CD4-positive, alpha-beta memory T cell (primary cell): ENCODE results near the gene CCDC167. TPM values are rescaled to one million over a fixed set of nuclear protein-coding genes. Genes with fewer than 3 reads are reported as not detected.

Source experiments
- CTCF ChIA-PET: fragments of 350-600 bp; sonication (Branson Sonifier 250); formaldehyde crosslinking; loops from one replicate; lab custom pipeline; 2021; ENCODE audit warnings: inconsistent platforms; ENCODE audit not compliant: partially characterized antibody; lab: Charles Lee
- POLR2A ChIA-PET: fragments of 350-600 bp; sonication (Branson Sonifier 250); formaldehyde crosslinking; loops from one replicate; lab custom pipeline; 2021; ENCODE audit not compliant: partially characterized antibody; lab: Charles Lee
- DNase-seq, 5 donors: peaks; one replicate each; pipeline versions ENCODE4 v3.0.0 to v3.0.0-alpha.2; 2020 to 2022; ENCODE audit warnings: mixed read lengths in 1 of 5
- H3K27ac ChIP-seq: one replicate; pipeline ENCODE4 v1.7.0; 2013; ENCODE audit warnings: low read depth, low read length
- H3K27me3 ChIP-seq: 2 replicates; pipeline ENCODE4 v1.7.0; 2013; ENCODE audit warnings: mild to moderate bottlenecking, low read length, moderate library complexity; ENCODE audit not compliant: insufficient read depth
- H3K36me3 ChIP-seq: 2 replicates; pipeline ENCODE4 v1.7.0; 2013; ENCODE audit warnings: mild to moderate bottlenecking, low read length, moderate library complexity; ENCODE audit not compliant: insufficient read depth
- H3K4me1 ChIP-seq: 2 replicates; pipeline ENCODE4 v1.7.0; 2013; ENCODE audit warnings: mild to moderate bottlenecking, low read length, moderate library complexity; ENCODE audit not compliant: insufficient read depth
- H3K4me3 ChIP-seq, 2 donors: one replicate each; pipeline ENCODE4 v1.7.0; 2013; ENCODE audit warnings: low read length in 2 of 2, mild to moderate bottlenecking in 1 of 2
- H3K9me3 ChIP-seq, 2 donors: one replicate each; pipeline ENCODE4 v1.7.0; 2013; ENCODE audit warnings: low read length in 2 of 2, control low read depth in 1 of 2; ENCODE audit not compliant: control insufficient read depth in 1 of 2
- H3K27ac Mint-ChIP-seq, 7 donors: one replicate each; pipeline ENCODE4 v1.8.0; 2020 to 2021; ENCODE audit warnings: mixed read lengths in 7 of 7, mild to moderate bottlenecking in 6 of 7, inconsistent platforms in 3 of 7, moderate library complexity in 3 of 7
- H3K27me3 Mint-ChIP-seq, 2 donors: one replicate each; pipeline ENCODE4 v1.8.0; 2020 to 2021; ENCODE audit warnings: mixed read lengths in 2 of 2
- H3K36me3 Mint-ChIP-seq, 2 donors: one replicate each; pipeline ENCODE4 v1.8.0; 2020 to 2021; ENCODE audit warnings: mixed read lengths in 2 of 2, inconsistent platforms in 1 of 2, mild to moderate bottlenecking in 1 of 2
- H3K4me1 Mint-ChIP-seq, 4 donors: one replicate each; pipeline ENCODE4 v1.8.0; 2020 to 2021; ENCODE audit warnings: mixed read lengths in 4 of 4, mild to moderate bottlenecking in 1 of 4
- H3K4me3 Mint-ChIP-seq, 8 donors: one replicate each; pipeline ENCODE4 v1.8.0; 2020 to 2021; ENCODE audit warnings: mixed read lengths in 8 of 8, mild to moderate bottlenecking in 7 of 8, moderate library complexity in 6 of 8, inconsistent platforms in 3 of 8
- H3K9me3 Mint-ChIP-seq, 8 donors: one replicate each; pipeline ENCODE4 v1.8.0; 2020 to 2021; ENCODE audit warnings: mixed read lengths in 8 of 8, mild to moderate bottlenecking in 5 of 8, inconsistent platforms in 3 of 8, moderate library complexity in 1 of 8
- intact Hi-C: fragments of 100-400 bp; cut with micrococcal nuclease; formaldehyde crosslinking; loops from one replicate; pipeline ENCODE4 v1.15.1; 2023
- polyA plus RNA-seq, 2 donors: library from polyadenylated mRNA; unstranded; fragments of 300-500 nt; fragmentation: Illumina TruSeq; gene quantifications; one replicate each; pipeline ENCODE4 v1.2.3, GENCODE V29; 2021
- total RNA-seq, 2 experiments: library from RNA; stranded (reverse); gene quantifications; one replicate each; pipeline ENCODE4 v1.2.3, GENCODE V29; 2021

The CCDC167 gene
- total and polyA plus RNA-seq, 4 experiments from 2014 or later: 25.1 to 226 (median 89.2) TPM

GRCh38 chr6:37518116-37518515 lies 18.4 kb upstream of the CCDC167 start:
- ChIA-PET CTCF (interaction anchor here (0.8 to 4.5 kb wide), 12 partner anchors 10 to 49 kb away, joined by 3 to 77 read pairs (median 8); partner anchors contain the start of gene CCDC167), POLR2A (interaction anchor here (1.0 to 16.9 kb wide), 12 partner anchors 11 to 85 kb away, joined by 3 to 977 read pairs (median 20); partner anchors contain the start of genes CCDC167 and CMTR1)
- Mint-ChIP-seq H3K36me3 (peaks cover 5 to 17% of the 10 kb centered on the region in 2 donors), H3K27me3 (no peaks in the 10 kb centered on the region), H3K4me3 (peak overlapping the region; percentile 84 to 95 (median 92)), H3K27ac (peak overlapping the region; percentile 97 to 100 (median 100)), H3K9me3 (peaks cover 0 to 3% (median 0%) of the 10 kb centered on the region in 8 donors), H3K4me1 (peaks cover 56 to 94% (median 76%) of the 10 kb centered on the region in 4 donors)
- H3K27ac ChIP-seq: peak overlapping the region; percentile 99
- H3K9me3 ChIP-seq: no peaks in the 10 kb centered on the region
- intact Hi-C loops: no loop called here
- H3K36me3 ChIP-seq: no peaks in the 10 kb centered on the region
- peak overlapping the region; percentile 32 to 70 for H3K4me3 ChIP-seq
- H3K27me3 ChIP-seq: no peaks in the 10 kb centered on the region
- peaks cover 81% of the 10 kb centered on the region for H3K4me1 ChIP-seq
- peak in 1 of 5 donors; percentile 17 for DNase-seq

- CTCF ChIA-PET: interaction anchor here (0.6 to 4.5 kb wide), 14 partner anchors 9 to 244 kb away, joined by 3 to 77 read pairs (median 8); partner anchors contain the start of gene CCDC167
- Mint-ChIP-seq H3K36me3 (peaks cover 2 to 13% of the 10 kb centered on the region in 2 donors), H3K27ac (peak overlapping the region; percentile 97 to 100 (median 100)), H3K27me3 (no peaks in the 10 kb centered on the region), H3K9me3 (peaks cover 0 to 3% (median 0%) of the 10 kb centered on the region in 8 donors), H3K4me3 (peak overlapping the region; percentile 84 to 95 (median 92)), H3K4me1 (peaks cover 58 to 94% (median 79%) of the 10 kb centered on the region in 4 donors)
- peak; percentile 86 to 95 (median 89) for DNase-seq
- peak overlapping the region; percentile 99 for H3K27ac ChIP-seq
- H3K4me1 ChIP-seq: peaks cover 88% of the 10 kb centered on the region
- no peaks in the 10 kb centered on the region for H3K9me3 ChIP-seq
- H3K27me3 ChIP-seq: no peaks in the 10 kb centered on the region
- H3K4me3 ChIP-seq: peak overlapping the region; percentile 49 to 70
- intact Hi-C loops: loop anchor here (1.0 to 2.0 kb wide), 3 partner anchors 25 to 49 kb away; no protein-coding TSS in a partner anchor
- POLR2A ChIA-PET: interaction anchor here (1.0 to 16.9 kb wide), 18 partner anchors 12 to 181 kb away, joined by 3 to 977 read pairs (median 12); partner anchors contain the start of genes CCDC167, CMTR1 and MDGA1
- no peaks in the 10 kb centered on the region for H3K36me3 ChIP-seq
Observed at GRCh38 chr6:37517411-37517812, 17.7 kb upstream of the CCDC167 start.

GRCh38 chr6:37516920-37517405 lies 17.3 kb upstream of the CCDC167 start:
- no peaks in the 10 kb centered on the region for H3K27me3 Mint-ChIP-seq
- H3K4me1 Mint-ChIP-seq: peaks cover 55 to 94% (median 77%) of the 10 kb centered on the region in 4 donors
- no peaks in the 10 kb centered on the region for H3K9me3 ChIP-seq
- H3K27ac ChIP-seq: peak overlapping the region; percentile 99
- no peak for DNase-seq
- no peaks in the 10 kb centered on the region for H3K36me3 ChIP-seq
- peak overlapping the region; percentile 84 to 95 (median 92) for H3K4me3 Mint-ChIP-seq
- POLR2A ChIA-PET: interaction anchor here (1.0 to 16.9 kb wide), 19 partner anchors 12 to 528 kb away, joined by 3 to 977 read pairs (median 12); partner anchors contain the start of genes CCDC167, CMTR1 and MDGA1
- intact Hi-C loops: loop anchor here (1.0 to 2.0 kb wide), 7 partner anchors 9 to 84 kb away; partner anchors contain the start of gene CMTR1
- peaks cover 91% of the 10 kb centered on the region for H3K4me1 ChIP-seq
- CTCF ChIA-PET: interaction anchor here (0.6 to 4.5 kb wide), 15 partner anchors 8 to 244 kb away, joined by 3 to 77 read pairs (median 7); partner anchors contain the start of genes CCDC167 and CMTR1
- no peaks in the 10 kb centered on the region for H3K27me3 ChIP-seq
- peaks cover 0 to 1% (median 0%) of the 10 kb centered on the region in 8 donors for H3K9me3 Mint-ChIP-seq
- peak overlapping the region; percentile 49 to 70 for H3K4me3 ChIP-seq
- peak overlapping the region; percentile 97 to 100 (median 100) for H3K27ac Mint-ChIP-seq
- peaks cover 0 to 11% of the 10 kb centered on the region in 2 donors for H3K36me3 Mint-ChIP-seq

GRCh38 chr6:37516076-37516919 lies 16.6 kb upstream of the CCDC167 start:
- Mint-ChIP-seq H3K27me3 (no peaks in the 10 kb centered on the region), H3K27ac (peak overlapping the region; percentile 97 to 100 (median 100)), H3K4me3 (peak overlapping the region; percentile 84 to 95 (median 92)), H3K9me3 (peaks cover 0 to 1% (median 0%) of the 10 kb centered on the region in 8 donors), H3K4me1 (peaks cover 50 to 94% (median 79%) of the 10 kb centered on the region in 4 donors), H3K36me3 (peaks cover 0 to 11% of the 10 kb centered on the region in 2 donors)
- CTCF ChIA-PET: interaction anchor here (0.7 to 4.5 kb wide), 13 partner anchors 8 to 83 kb away, joined by 3 to 77 read pairs (median 8); partner anchors contain the start of genes CCDC167 and CMTR1
- DNase-seq: peak; percentile 92 to 99 (median 94)
- Histone ChIP-seq H3K36me3 (no peaks in the 10 kb centered on the region), H3K4me1 (peaks cover 91% of the 10 kb centered on the region), H3K4me3 (peak overlapping the region; percentile 49 to 70), H3K9me3 (no peaks in the 10 kb centered on the region), H3K27me3 (no peaks in the 10 kb centered on the region), H3K27ac (peak overlapping the region; percentile 99)
- POLR2A ChIA-PET: interaction anchor here (0.7 to 16.9 kb wide), 21 partner anchors 13 to 528 kb away, joined by 3 to 977 read pairs (median 10); partner anchors contain the start of genes CCDC167, CMTR1 and MDGA1
- intact Hi-C loops: loop anchor here (1.0 to 2.0 kb wide), 5 partner anchors 8 to 83 kb away; partner anchors contain the start of gene CMTR1

GRCh38 chr6:37515712-37516075 lies 16.0 kb upstream of the CCDC167 start:
- H3K9me3 Mint-ChIP-seq: peaks cover 0 to 1% (median 0%) of the 10 kb centered on the region in 8 donors
- peak overlapping the region; percentile 49 to 70 for H3K4me3 ChIP-seq
- no peaks in the 10 kb centered on the region for H3K9me3 ChIP-seq
- no peaks in the 10 kb centered on the region for H3K27me3 ChIP-seq
- peak overlapping the region; percentile 84 to 95 (median 92) for H3K4me3 Mint-ChIP-seq
- DNase-seq: no peak
- H3K27ac ChIP-seq: peak overlapping the region; percentile 99
- peaks cover 91% of the 10 kb centered on the region for H3K4me1 ChIP-seq
- CTCF ChIA-PET: interaction anchor here (0.7 to 4.5 kb wide), 9 partner anchors 9 to 83 kb away, joined by 3 to 77 read pairs (median 10); partner anchors contain the start of genes CCDC167 and CMTR1
- H3K36me3 Mint-ChIP-seq: peaks cover 0 to 9% of the 10 kb centered on the region in 2 donors
- H3K36me3 ChIP-seq: no peaks in the 10 kb centered on the region
- H3K4me1 Mint-ChIP-seq: peaks cover 51 to 94% (median 81%) of the 10 kb centered on the region in 4 donors
- intact Hi-C loops: loop anchor here (1.0 to 2.0 kb wide), 5 partner anchors 7 to 82 kb away; partner anchors contain the start of gene CMTR1
- H3K27ac Mint-ChIP-seq: peak overlapping the region; percentile 97 to 100 (median 100)
- H3K27me3 Mint-ChIP-seq: no peaks in the 10 kb centered on the region
- POLR2A ChIA-PET: interaction anchor here (0.7 to 16.9 kb wide), 13 partner anchors 14 to 305 kb away, joined by 3 to 977 read pairs (median 18); partner anchors contain the start of genes CCDC167 and CMTR1

- POLR2A ChIA-PET: interaction anchor here (0.9 to 16.9 kb wide), 4 partner anchors 17 to 82 kb away, joined by 4 to 977 read pairs (median 21); partner anchors contain the start of genes CCDC167 and CMTR1
- Mint-ChIP-seq H3K27ac (peak overlapping the region; percentile 97 to 100 (median 100)), H3K4me3 (peak overlapping the region; percentile 75 to 95 (median 90)), H3K9me3 (peaks cover 0 to 1% (median 0%) of the 10 kb centered on the region in 8 donors), H3K27me3 (no peaks in the 10 kb centered on the region), H3K36me3 (peaks cover 0 to 7% of the 10 kb centered on the region in 2 donors), H3K4me1 (peaks cover 49 to 97% (median 85%) of the 10 kb centered on the region in 4 donors)
- DNase-seq: peak in 3 of 5 donors; percentile 29 to 49 (median 29)
- intact Hi-C loops: no loop called here
- H3K4me1 ChIP-seq: peaks cover 93% of the 10 kb centered on the region
- no peaks in the 10 kb centered on the region for H3K9me3 ChIP-seq
- CTCF ChIA-PET: interaction anchor here (0.7 to 4.3 kb wide), 3 partner anchors 12 to 50 kb away, joined by 3 to 32 read pairs (median 4); no protein-coding TSS in a partner anchor
- H3K36me3 ChIP-seq: no peaks in the 10 kb centered on the region
- peak overlapping the region; percentile 99 for H3K27ac ChIP-seq
- peak overlapping the region; percentile 0 to 30 for H3K4me3 ChIP-seq
- H3K27me3 ChIP-seq: no peaks in the 10 kb centered on the region
Observed at GRCh38 chr6:37514837-37515236, 15.1 kb upstream of the CCDC167 start.
